GM23338 (cell line): ENCODE results near the gene CDR2L. TPM values are rescaled to one million over a fixed set of nuclear protein-coding genes. Genes with fewer than 3 reads are reported as not detected.

Experiments used
- ATAC-seq: fragments of 200-7000 bp; cut with Tn5 transposase; 3 replicates; pipeline ENCODE4 v1.9.1; 2020
- DNase-seq: peaks from one replicate; pipeline ENCODE4 v3.0.0-alpha.2; 2015; ENCODE audit warnings: low spot score
- H2AFZ ChIP-seq: fragments of 200-600 bp; sonication (generic); 2 replicates; pipeline ENCODE4 v1.8.0; 2016; ENCODE audit warnings: antibody characterized with exemption, mild to moderate bottlenecking, moderate library complexity
- H3F3A ChIP-seq: fragments of 200-600 bp; sonication (generic); replicated peaks from 2 replicates; pipeline ENCODE4 v1.8.0; 2017; ENCODE audit warnings: antibody characterized with exemption, mixed run types, low read depth
- H3K27ac ChIP-seq: fragments of 200-600 bp; sonication (generic); 2 replicates; pipeline ENCODE4 v1.6.1; 2016; ENCODE audit warnings: low read depth
- H3K27me3 ChIP-seq: fragments of 200-600 bp; sonication (generic); 2 replicates; pipeline ENCODE4 v1.8.0; 2016; ENCODE audit warnings: mild to moderate bottlenecking, mixed run types, moderate library complexity; ENCODE audit not compliant: insufficient read depth
- H3K36me3 ChIP-seq: fragments of 200-600 bp; sonication (generic); 2 replicates; pipeline ENCODE4 v1.8.0; 2016; ENCODE audit warnings: mild to moderate bottlenecking; ENCODE audit not compliant: insufficient read depth
- H3K4me1 ChIP-seq: fragments of 200-600 bp; sonication (generic); 2 replicates; pipeline ENCODE4 v1.8.0; 2016; ENCODE audit warnings: mild to moderate bottlenecking, moderate library complexity; ENCODE audit not compliant: insufficient read depth
- H3K4me2 ChIP-seq: fragments of 200-600 bp; sonication (generic); 2 replicates; pipeline ENCODE4 v1.7.1; 2017; ENCODE audit warnings: mixed run types
- H3K4me3 ChIP-seq: fragments of 200-600 bp; sonication (generic); 2 replicates; pipeline ENCODE4 v1.6.1; 2016; ENCODE audit warnings: mixed run types
- H3K79me2 ChIP-seq: fragments of 200-600 bp; sonication (generic); replicated peaks from 2 replicates; pipeline ENCODE4 v1.8.0; 2017; ENCODE audit warnings: mild to moderate bottlenecking; ENCODE audit not compliant: insufficient read depth
- H3K9me2 ChIP-seq: fragments of 200-600 bp; sonication (generic); 2 replicates; pipeline ENCODE4 v1.8.0; 2017; ENCODE audit not compliant: insufficient read depth
- H4K20me1 ChIP-seq: fragments of 200-600 bp; sonication (generic); replicated peaks from 2 replicates; pipeline ENCODE4 v1.8.0; 2017; ENCODE audit warnings: mild to moderate bottlenecking; ENCODE audit not compliant: insufficient read depth
- H3K27ac Mint-ChIP-seq: 2 replicates; pipeline ENCODE4 v1.8.0; 2020; ENCODE audit warnings: inconsistent platforms, mild to moderate bottlenecking, moderate library complexity, mixed read lengths
- H3K27me3 Mint-ChIP-seq: 3 replicates; pipeline ENCODE4 v1.8.0; 2022; ENCODE audit warnings: low read depth, mild to moderate bottlenecking, moderate library complexity, mixed read lengths, inconsistent platforms; ENCODE audit not compliant: insufficient read depth, poor library complexity
- H3K36me3 Mint-ChIP-seq: 3 replicates; pipeline ENCODE4 v1.8.0; 2021; ENCODE audit warnings: low read depth, mild to moderate bottlenecking, inconsistent platforms, moderate library complexity, mixed read lengths
- H3K4me1 Mint-ChIP-seq: 3 replicates; pipeline ENCODE4 v1.8.0; 2020; ENCODE audit warnings: mild to moderate bottlenecking, inconsistent platforms, mixed read lengths
- H3K4me3 Mint-ChIP-seq: 3 replicates; pipeline ENCODE4 v1.8.0; 2021; ENCODE audit warnings: moderate library complexity, mild to moderate bottlenecking, inconsistent platforms, mixed read lengths
- H3K9me3 Mint-ChIP-seq: 3 replicates; pipeline ENCODE4 v1.8.0; 2020; ENCODE audit warnings: moderate library complexity, mild to moderate bottlenecking, inconsistent platforms, mixed read lengths
- CREB1 ChIP-seq: fragments of 250-450 bp; sonication (Bioruptor Pico); IDR thresholded peaks from 2 replicates; pipeline ENCODE4 v1.5.0; 2020; ENCODE audit warnings: low read depth, mild to moderate bottlenecking, moderate library complexity
- CTCF ChIP-seq, 2 experiments: fragments of 200-600 bp in 1 of 2; sonication (generic) in 1 of 2; conservative IDR thresholded peaks; 2 replicates each; pipeline versions ENCODE4 v1.5.1 to v1.6.1; 2016 to 2017; ENCODE audit warnings: antibody characterized with exemption in 2 of 2, low read depth in 2 of 2, mild to moderate bottlenecking in 2 of 2, moderate library complexity in 1 of 2
- EZH2phosphoT487 ChIP-seq: fragments of 200-600 bp; sonication (generic); IDR thresholded peaks from one replicate; pipeline ENCODE4 v1.8.1; 2018; ENCODE audit warnings: antibody characterized with exemption; ENCODE audit not compliant: unreplicated experiment
- JUNB ChIP-seq: IDR thresholded peaks from one replicate; pipeline ENCODE4 v1.6.1; 2016; ENCODE audit warnings: antibody characterized with exemption; ENCODE audit not compliant: unreplicated experiment
- NANOG ChIP-seq: IDR thresholded peaks from 2 replicates; pipeline ENCODE4 v1.6.1; 2016; ENCODE audit warnings: antibody characterized with exemption, borderline replicate concordance
- POLR2AphosphoS5 ChIP-seq: IDR thresholded peaks from 2 replicates; pipeline ENCODE4 v1.6.1; 2016; ENCODE audit warnings: antibody characterized with exemption, low read depth
- STAT1 ChIP-seq: IDR thresholded peaks from one replicate; pipeline ENCODE4 v1.6.1; 2016; ENCODE audit warnings: antibody characterized with exemption; ENCODE audit not compliant: unreplicated experiment
- ZNF331 ChIP-seq: fragments of 250-450 bp; sonication (Bioruptor Pico); IDR thresholded peaks from 2 replicates; pipeline ENCODE4 v1.5.0; 2020; ENCODE audit warnings: low read depth, mild to moderate bottlenecking, moderate library complexity
- polyA plus RNA-seq: library from polyadenylated mRNA; unstranded; fragments of >200 nt; fragmentation: Nextera tagmentation; extraction: Ambion mirVana; gene quantifications from 2 replicates; pipeline ENCODE4 v1.2.1, GENCODE V29; 2016
- total RNA-seq: library from RNA; depleted of rRNA; stranded (reverse); fragments of >200 nt; shearing (Covaris generic); gene quantifications from 2 replicates; pipeline ENCODE4 v1.2.3, GENCODE V29; 2014
- TF ChIP-seq, protein P1 (sequence below): IDR thresholded peaks from 2 replicates; pipeline ENCODE4 v1.6.1; 2016; ENCODE audit warnings: antibody characterized with exemption

Gene CDR2L
- total and polyA plus RNA-seq, 2 experiments from 2014 or later = 17.7 to 35.8 TPM

DNA sequence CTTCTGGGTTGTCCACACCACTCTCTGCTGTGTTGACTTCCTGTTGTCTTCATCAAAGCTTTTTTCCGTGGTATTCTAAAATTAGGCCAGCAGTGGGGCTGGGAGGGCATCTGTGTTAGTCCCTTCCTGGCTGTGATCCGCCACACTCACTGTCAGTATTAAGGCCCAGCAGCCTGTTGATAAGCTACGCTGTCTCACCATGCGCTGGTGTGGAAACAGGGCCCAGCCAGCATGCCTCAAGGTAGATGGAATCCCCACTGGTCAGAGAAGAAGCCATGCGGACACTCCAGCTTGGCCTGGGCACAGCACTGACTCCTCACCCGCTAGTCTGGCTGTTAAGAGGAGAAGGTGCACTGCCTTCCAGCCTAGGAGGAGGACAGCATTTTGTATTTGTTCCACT lies 11.4 kb downstream of the CDR2L start:
- no peak overlapping the region for H3K4me3 ChIP-seq
- no peak overlapping the region for H3K4me2 ChIP-seq
- no peaks in the 10 kb centered on the region for H3K9me2 ChIP-seq
- H2AFZ ChIP-seq = no peak overlapping the region
- TF ChIP-seq JUNB (no peak), CTCF (conservative IDR thresholded peaks at IDR 0.05; ENCODE audit: low read depth in 2 of 2) (no peak), ZNF331 (CRISPR knock-in tag) (no peak), NANOG (no peak), CREB1 (no peak)
- no peaks in the 10 kb centered on the region for H3K4me1 ChIP-seq
- Mint-ChIP-seq H3K9me3 (no peaks in the 10 kb centered on the region), H3K27me3 (peaks cover 6% of the 10 kb centered on the region), H3K4me1 (no peaks in the 10 kb centered on the region; the same call in 2 of the 3 replicates), H3K4me3 (no peak overlapping the region), H3K27ac (no peak overlapping the region), H3K36me3 (peaks cover 13% of the 10 kb centered on the region; the same call in 2 of the 3 replicates)
- no peak for DNase-seq
- no peaks in the 10 kb centered on the region for H3K27me3 ChIP-seq
- H3F3A ChIP-seq = no peaks in the 10 kb centered on the region
- peaks cover 14% of the 10 kb centered on the region; the same call in 1 of the 2 replicates for H4K20me1 ChIP-seq
- no peaks in the 10 kb centered on the region for H3K79me2 ChIP-seq
- H3K27ac ChIP-seq = no peak overlapping the region
- no peak for ATAC-seq
- H3K36me3 ChIP-seq = peaks cover 3% of the 10 kb centered on the region; the same call in 1 of the 2 replicates

DNA sequence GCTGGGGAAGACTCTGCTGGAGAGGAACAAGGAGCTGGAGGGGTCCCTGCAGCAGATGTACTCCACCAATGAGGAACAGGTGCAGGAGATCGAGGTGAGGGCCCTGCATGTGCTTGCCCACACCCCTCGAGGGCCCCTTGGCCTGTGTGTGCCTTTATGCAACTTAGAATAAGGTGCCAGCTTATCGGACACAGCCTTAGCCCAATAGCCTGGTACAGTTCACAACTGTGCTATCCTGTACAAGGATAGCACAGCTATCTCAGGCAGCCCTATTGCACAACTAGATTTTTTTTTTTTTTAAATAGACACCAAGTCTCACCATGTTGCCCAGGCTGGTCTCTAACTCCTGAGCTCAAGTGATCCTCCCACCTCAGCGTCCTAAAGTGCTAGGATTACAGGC lies 12.1 kb downstream of the CDR2L start:
- Mint-ChIP-seq H3K27me3 (peaks cover 6% of the 10 kb centered on the region), H3K27ac (no peak overlapping the region), H3K36me3 (peaks cover 13% of the 10 kb centered on the region; the same call in 2 of the 3 replicates), H3K4me1 (no peaks in the 10 kb centered on the region; the same call in 2 of the 3 replicates), H3K4me3 (no peak overlapping the region), H3K9me3 (no peaks in the 10 kb centered on the region)
- no peak overlapping the region for H3K27ac ChIP-seq
- no peak for DNase-seq
- H3K4me3 ChIP-seq = no peak overlapping the region
- no peak for ATAC-seq
- H3K4me2 ChIP-seq = no peak overlapping the region
- H3F3A ChIP-seq = no peaks in the 10 kb centered on the region
- no peaks in the 10 kb centered on the region for H3K79me2 ChIP-seq
- H3K36me3 ChIP-seq = peaks cover 3% of the 10 kb centered on the region; the same call in 1 of the 2 replicates
- H2AFZ ChIP-seq = no peak overlapping the region
- peaks cover 11% of the 10 kb centered on the region; the same call in 1 of the 2 replicates for H4K20me1 ChIP-seq
- H3K4me1 ChIP-seq = no peaks in the 10 kb centered on the region
- H3K27me3 ChIP-seq = no peaks in the 10 kb centered on the region
- TF ChIP-seq ZNF331 (CRISPR knock-in tag) (no peak), STAT1 (no peak), POLR2AphosphoS5 (no peak), EZH2phosphoT487 (no peak), CTCF (conservative IDR thresholded peaks at IDR 0.05; ENCODE audit: low read depth in 2 of 2) (no peak)
- TF ChIP-seq, protein P1, sequence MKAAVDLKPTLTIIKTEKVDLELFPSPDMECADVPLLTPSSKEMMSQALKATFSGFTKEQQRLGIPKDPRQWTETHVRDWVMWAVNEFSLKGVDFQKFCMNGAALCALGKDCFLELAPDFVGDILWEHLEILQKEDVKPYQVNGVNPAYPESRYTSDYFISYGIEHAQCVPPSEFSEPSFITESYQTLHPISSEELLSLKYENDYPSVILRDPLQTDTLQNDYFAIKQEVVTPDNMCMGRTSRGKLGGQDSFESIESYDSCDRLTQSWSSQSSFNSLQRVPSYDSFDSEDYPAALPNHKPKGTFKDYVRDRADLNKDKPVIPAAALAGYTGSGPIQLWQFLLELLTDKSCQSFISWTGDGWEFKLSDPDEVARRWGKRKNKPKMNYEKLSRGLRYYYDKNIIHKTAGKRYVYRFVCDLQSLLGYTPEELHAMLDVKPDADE = no peak
- H3K9me2 ChIP-seq = no peaks in the 10 kb centered on the region
